Upper lobe of left lung (tissue), 6 donors: ENCODE measurements around the gene MEGF6. TPM values are rescaled to one million over a fixed set of nuclear protein-coding genes. Genes with fewer than 3 reads are reported as not detected.
A peak's percentile ranks its signal among the peaks of the same experiment; 100 is the strongest.
"Not testable (repeated sequence)": the region's sequence is repeated elsewhere in the genome, so short reads cannot be mapped to it uniquely, and the experiment has no call there.

Experiments used
- ATAC-seq, 2 donors: fragments of 200-7000 bp; cut with Tn5 transposase; one replicate each; pipeline ENCODE4 v1.9.1; 2022; ENCODE audit warnings: mild to moderate bottlenecking in 2 of 2, moderate library complexity in 2 of 2; ENCODE audit not compliant: low FRiP score in 2 of 2
- DNase-seq, 2 donors: peaks; one replicate each; pipeline ENCODE4 v3.0.0-alpha.2; 2019 to 2020
- H3K27ac ChIP-seq, 4 donors: fragments of 200-600 bp; sonication (generic); one replicate each; pipeline ENCODE4 v1.5.1; 2016 to 2019
- H3K27me3 ChIP-seq, 4 donors: fragments of 200-600 bp; sonication (generic); one replicate each; pipeline ENCODE4 v1.5.1; 2017 to 2019
- H3K36me3 ChIP-seq, 4 donors: fragments of 200-600 bp; sonication (generic); one replicate each; pipeline ENCODE4 v1.5.1; 2016 to 2019
- H3K4me1 ChIP-seq, 4 donors: fragments of 200-600 bp; sonication (generic); one replicate each; pipeline ENCODE4 v1.5.1; 2018 to 2019
- H3K4me3 ChIP-seq, 4 donors: fragments of 200-600 bp; sonication (generic); one replicate each; pipeline ENCODE4 v1.5.1; 2017 to 2019; ENCODE audit warnings: mild to moderate bottlenecking in 2 of 4, moderate library complexity in 1 of 4
- H3K9me3 ChIP-seq, 4 donors: fragments of 200-600 bp; sonication (generic); one replicate each; pipeline ENCODE4 v1.5.1; 2018 to 2019
- CTCF ChIP-seq, 6 experiments: fragments of 450-650 bp in 4 of 6; fragments of 200-600 bp in 2 of 6; sonication (generic) in 2 of 6; IDR thresholded peaks; one replicate each; pipeline ENCODE4 v1.5.1; 2016 to 2019; ENCODE audit warnings: antibody characterized with exemption in 6 of 6
- EP300 ChIP-seq, 4 donors: sonication (generic); formaldehyde crosslinking; IDR thresholded peaks; one replicate each; pipeline ENCODE4 v1.5.1; 2017; ENCODE audit warnings: antibody characterized with exemption in 4 of 4, control low read depth in 2 of 4
- POLR2A ChIP-seq, 4 donors: fragments of 450-650 bp; IDR thresholded peaks; one replicate each; pipeline ENCODE4 v1.5.1; 2016 to 2017; ENCODE audit warnings: antibody characterized with exemption in 4 of 4, mild to moderate bottlenecking in 2 of 4
- POLR2AphosphoS5 ChIP-seq, 2 donors: sonication (generic); formaldehyde crosslinking; IDR thresholded peaks; one replicate each; pipeline ENCODE4 v1.5.1; 2017; ENCODE audit warnings: antibody characterized with exemption in 2 of 2
- WGBS, 2 donors: methylation state at CpG; one replicate each; pipeline ENCODE4 v1.1.5; 2017 to 2018; 5-methylcytosine and 5-hydroxymethylcytosine counted together
- total RNA-seq, 6 donors: library from RNA; depleted of rRNA in 4 of 6; stranded (reverse); fragments of >200 nt in 4 of 6; gene quantifications; one replicate each; pipeline versions ENCODE4 v1.1.0 to v1.2.1, GENCODE V29; 2016 to 2021
- donor health status: DM: no; HTN: no; CAD: no; lungs with moderate emphysema.
- donor health status: DM: no; HTN: yes; CAD: no; lungs with severe emphysema.

The MEGF6 gene
- total RNA-seq, 6 donors from 2014 or later: 23.8 to 128 (median 83.5) TPM

GRCh38 chr1:3623441-3624199 is 12.3 kb upstream of the MEGF6 start:
- H3K4me3 ChIP-seq: peak overlapping the region; percentile 84 to 100 (median 92)
- DNase-seq (no peak), ATAC-seq (no peak)
- 29 to 33% methylated on average over 23 of the region's 23 CpGs for WGBS, 2 donors
- TF ChIP-seq CTCF (IDR thresholded peaks at IDR 0.05) (no peak), POLR2AphosphoS5 (IDR thresholded peaks at IDR 0.05) (no peak), EP300 (IDR thresholded peaks at IDR 0.05) (no peak), POLR2A (IDR thresholded peaks at IDR 0.05) (no peak)
- H3K36me3 ChIP-seq: peaks cover 7 to 15% (median 14%) of the 10 kb centered on the region in 4 donors
- H3K9me3 ChIP-seq: no peaks in the 10 kb centered on the region
- peaks cover 0 to 2% (median 0%) of the 10 kb centered on the region in 4 donors for H3K27me3 ChIP-seq
- H3K4me1 ChIP-seq: peaks cover 31 to 40% (median 34%) of the 10 kb centered on the region in 4 donors
- peak overlapping the region in 2 of 4 donors; percentile 81 to 93 for H3K27ac ChIP-seq

- peaks cover 32 to 42% (median 37%) of the 10 kb centered on the region in 4 donors for H3K4me1 ChIP-seq
- H3K4me3 ChIP-seq, H3K36me3 ChIP-seq, DNase-seq, ATAC-seq, H3K27me3 ChIP-seq, H3K27ac ChIP-seq, H3K9me3 ChIP-seq: not testable (repeated sequence)
- 82 to 84% methylated on average over 9 of the region's 9 CpGs for WGBS, 2 donors
Measured at GRCh38 chr1:3622102-3622501, 10.8 kb upstream of the MEGF6 start.

- H3K9me3 ChIP-seq, H3K4me3 ChIP-seq, ATAC-seq, H3K27me3 ChIP-seq, H3K27ac ChIP-seq, H3K36me3 ChIP-seq: not testable (repeated sequence)
- 26 to 33% methylated on average over 13 to 15 of the region's 15 CpGs for WGBS, 2 donors
- peaks cover 32 to 38% (median 36%) of the 10 kb centered on the region in 4 donors for H3K4me1 ChIP-seq
- peak; percentile 22 to 82 (median 66) for TF ChIP-seq CTCF (IDR thresholded peaks at IDR 0.05)
- DNase-seq: peak; percentile 18 to 49
Measured at GRCh38 chr1:3621151-3621671, 9.9 kb upstream of the MEGF6 start.

GRCh38 chr1:3620708-3621107 is 9.4 kb upstream of the MEGF6 start:
- Histone ChIP-seq H3K4me1 (peaks cover 28 to 33% (median 31%) of the 10 kb centered on the region in 4 donors), H3K27ac (no peak overlapping the region), H3K36me3 (no peaks in the 10 kb centered on the region), H3K9me3 (no peaks in the 10 kb centered on the region), H3K4me3 (no peak overlapping the region), H3K27me3 (peaks cover 0 to 2% (median 0%) of the 10 kb centered on the region in 4 donors)
- DNase-seq (peak in 1 of 2 donors; percentile 23), ATAC-seq (no peak)
- 87 to 91% methylated on average over 12 of the region's 12 CpGs for WGBS, 2 donors
- TF ChIP-seq POLR2A (IDR thresholded peaks at IDR 0.05): no peak
- TF ChIP-seq CTCF (IDR thresholded peaks at IDR 0.05): no peak
- TF ChIP-seq EP300 (IDR thresholded peaks at IDR 0.05): no peak
- TF ChIP-seq POLR2AphosphoS5 (IDR thresholded peaks at IDR 0.05): no peak

- DNase-seq: peak; percentile 1 to 81
- peaks cover 0 to 2% (median 0%) of the 10 kb centered on the region in 4 donors for H3K27me3 ChIP-seq
- WGBS, 2 donors: 19 to 22% methylated on average over 14 to 21 of the region's 21 CpGs
- H3K4me3 ChIP-seq: no peak overlapping the region
- peaks cover 27 to 41% (median 33%) of the 10 kb centered on the region in 4 donors for H3K4me1 ChIP-seq
- H3K9me3 ChIP-seq: no peaks in the 10 kb centered on the region
- no peaks in the 10 kb centered on the region for H3K36me3 ChIP-seq
- peak; percentile 82 to 90 for ATAC-seq
- no peak overlapping the region for H3K27ac ChIP-seq
- TF ChIP-seq CTCF (IDR thresholded peaks at IDR 0.05) (peak; percentile 74 to 87 (median 85)), POLR2A (IDR thresholded peaks at IDR 0.05) (no peak)
Measured at GRCh38 chr1:3618881-3619671, 7.8 kb upstream of the MEGF6 start.
